GM12878 (cell line): ENCODE measurements around the gene TRMO. TPM values are rescaled to one million over a fixed set of nuclear protein-coding genes. Genes with fewer than 3 reads are reported as not detected.

ENCODE experiments used
- ATAC-seq: fragments of 200-7000 bp; cut with Tn5 transposase; 3 replicates; pipeline ENCODE4 v1.9.1; 2020; ENCODE audit warnings: mild to moderate bottlenecking, moderate library complexity
- BruUV-seq: library from RNA; stranded (reverse); fragments of 400-500 nt; replicated peaks from 2 replicates; lab custom pipeline; 2021; lab: Mats Ljungman, UMichigan
- CTCF ChIA-PET: fragments of 300-600 bp; sonication (Branson Sonifier 250); formaldehyde crosslinking; extraction: SDS; loops from one replicate; lab custom pipeline; 2021; ENCODE audit warnings: inconsistent platforms; lab: Yijun Ruan, JAX
- POLR2A ChIA-PET: fragments of 350-600 bp; formaldehyde crosslinking; extraction: SDS; loops from one replicate; lab custom pipeline; 2021; ENCODE audit warnings: inconsistent platforms; lab: Charles Lee
- RAD21 ChIA-PET: fragments of 300-600 bp; sonication (Branson Sonifier 250); formaldehyde crosslinking; loops from one replicate; lab custom pipeline; 2023; ENCODE audit warnings: antibody characterized with exemption; ENCODE audit not compliant: unreplicated experiment; lab: Charles Lee
- SMC1A ChIA-PET: fragments of 300-600 bp; sonication (Branson Sonifier 250); formaldehyde crosslinking; loops from one replicate; lab custom pipeline; 2023; ENCODE audit not compliant: unreplicated experiment, uncharacterized antibody; lab: Charles Lee
- DNase-seq: peaks from one replicate; pipeline ENCODE4 v3.0.0-alpha.2; 2011; ENCODE audit warnings: low read depth, low spot score
- FAIRE-seq: peaks from 3 replicates; lab custom pipeline; 2011; peaks lifted over from hg19 to GRCh38; lab: Jason Lieb, UNC
- H2AFZ ChIP-seq: 2 replicates; pipeline ENCODE4 v1.6.0; 2011; ENCODE audit warnings: low read depth, low read length, control low read depth; ENCODE audit not compliant: control insufficient read depth
- H3K27ac ChIP-seq: 2 replicates; pipeline ENCODE4 v1.5.1; 2011; ENCODE audit warnings: control low read depth; ENCODE audit not compliant: control insufficient read depth, insufficient read depth
- H3K27me3 ChIP-seq, 2 experiments: replicated peaks in 1 of 2; 2 replicates each; pipeline versions ENCODE4 v1.6.0 to v1.6.1; 2011; ENCODE audit warnings: low read length in 1 of 2; ENCODE audit not compliant: control insufficient read depth in 2 of 2, insufficient read depth in 2 of 2
- H3K36me3 ChIP-seq, 2 experiments: 2 replicates each; pipeline ENCODE4 v1.5.1; 2011; ENCODE audit warnings: low read length in 1 of 2; ENCODE audit not compliant: control insufficient read depth in 2 of 2, insufficient read depth in 2 of 2
- H3K4me1 ChIP-seq: 2 replicates; pipeline ENCODE4 v1.6.1; 2011; ENCODE audit warnings: mild to moderate bottlenecking, low read length, moderate library complexity, mixed read lengths; ENCODE audit not compliant: control insufficient read depth, insufficient read depth
- H3K4me2 ChIP-seq: 2 replicates; pipeline ENCODE4 v1.6.0; 2011; ENCODE audit warnings: control low read depth; ENCODE audit not compliant: control insufficient read depth, insufficient read depth
- H3K4me3 ChIP-seq: fragments of 200-600 bp; sonication (generic); 2 replicates; pipeline ENCODE4 v1.5.1; 2016
- H3K79me2 ChIP-seq: 2 replicates; pipeline ENCODE4 v1.6.0; 2011; ENCODE audit warnings: low read length; ENCODE audit not compliant: control insufficient read depth, insufficient read depth
- H3K9ac ChIP-seq: 2 replicates; pipeline ENCODE4 v1.8.0; 2011; ENCODE audit warnings: low read length, control low read depth, mixed read lengths; ENCODE audit not compliant: control insufficient read depth, insufficient read depth
- H3K9me3 ChIP-seq: replicated peaks from 3 replicates; pipeline ENCODE4 v1.5.1; 2011; ENCODE audit warnings: mild to moderate bottlenecking, low read length; ENCODE audit not compliant: control insufficient read depth, insufficient read depth
- H4K20me1 ChIP-seq: 2 replicates; pipeline ENCODE4 v1.6.0; 2011; ENCODE audit not compliant: control insufficient read depth, insufficient read depth
- ATF3 ChIP-seq: IDR thresholded peaks from 2 replicates; pipeline ENCODE4 v1.6.1; 2011; ENCODE audit warnings: low read depth, mild to moderate bottlenecking, low read length, moderate library complexity, borderline replicate concordance; ENCODE audit errors: extremely low read depth
- CBX5 ChIP-seq: sonication (generic); IDR thresholded peaks from 2 replicates; pipeline ENCODE4 v1.6.1; 2016; ENCODE audit warnings: low read depth, moderate library complexity, mild to moderate bottlenecking, inconsistent platforms
- CEBPZ ChIP-seq: fragments of 150-350 bp; IDR thresholded peaks from 2 replicates; pipeline ENCODE4 v1.6.1; 2016; ENCODE audit warnings: low read depth, low read length
- CHD2 ChIP-seq: IDR thresholded peaks from 2 replicates; pipeline ENCODE4 v1.6.1; 2011; ENCODE audit warnings: low read depth, low read length, improper control_type of control experiment, borderline replicate concordance
- FOXM1 ChIP-seq: IDR thresholded peaks from 2 replicates; pipeline ENCODE4 v1.6.1; 2012; ENCODE audit warnings: low read depth, mild to moderate bottlenecking, inconsistent platforms, low read length, moderate library complexity
- HDAC2 ChIP-seq: fragments of 200-600 bp; sonication (generic); IDR thresholded peaks from 2 replicates; pipeline ENCODE4 v1.6.1; 2017
- HDAC6 ChIP-seq: fragments of 200-600 bp; sonication (generic); IDR thresholded peaks from one replicate; pipeline ENCODE4 v1.8.0; 2017; ENCODE audit warnings: antibody characterized with exemption; ENCODE audit not compliant: unreplicated experiment
- IKZF1 ChIP-seq: fragments of 450-650 bp; conservative IDR thresholded peaks from 2 replicates; pipeline ENCODE4 v1.6.1; 2017; ENCODE audit warnings: antibody characterized with exemption, mild to moderate bottlenecking
- KDM1A ChIP-seq: fragments of 200-600 bp; sonication (generic); IDR thresholded peaks from 2 replicates; pipeline ENCODE4 v1.6.1; 2016; ENCODE audit warnings: borderline replicate concordance
- LARP7 ChIP-seq: fragments of 450-650 bp; IDR thresholded peaks from 2 replicates; pipeline ENCODE4 v1.6.1; 2017; ENCODE audit warnings: mild to moderate bottlenecking
- POLR2A ChIP-seq: IDR thresholded peaks from 2 replicates; pipeline ENCODE4 v1.6.1; 2011; ENCODE audit warnings: low read depth, mild to moderate bottlenecking, low read length
- RCOR1 ChIP-seq: conservative IDR thresholded peaks from 2 replicates; pipeline ENCODE4 v1.6.1; 2012; ENCODE audit warnings: low read depth, low read length, improper control_type of control experiment
- SMAD1 ChIP-seq: fragments of 450-650 bp; IDR thresholded peaks from 2 replicates; pipeline ENCODE4 v1.6.1; 2018; ENCODE audit warnings: mild to moderate bottlenecking, low read depth; ENCODE audit not compliant: partially characterized antibody
- SPI1 ChIP-seq: IDR thresholded peaks from 2 replicates; pipeline ENCODE4 v1.6.1; 2011; ENCODE audit warnings: low read depth, mild to moderate bottlenecking, low read length, moderate library complexity, borderline replicate concordance; ENCODE audit not compliant: insufficient read depth
- SRF ChIP-seq, 2 experiments: IDR thresholded peaks; 2 replicates each; pipeline ENCODE4 v1.6.1; 2011; ENCODE audit warnings: low read depth in 2 of 2, low read length in 2 of 2, mild to moderate bottlenecking in 1 of 2, moderate library complexity in 1 of 2
- TARDBP ChIP-seq: IDR thresholded peaks from 2 replicates; pipeline ENCODE4 v1.6.1; 2016; ENCODE audit warnings: borderline replicate concordance
- USF2 ChIP-seq: IDR thresholded peaks from 2 replicates; pipeline ENCODE4 v1.6.1; 2011; ENCODE audit warnings: low read depth, low read length, improper control_type of control experiment, borderline replicate concordance
- YBX1 ChIP-seq: fragments of 450-650 bp; IDR thresholded peaks from 2 replicates; pipeline ENCODE4 v1.6.1; 2016; ENCODE audit warnings: antibody characterized with exemption
- ZNF24 ChIP-seq: fragments of 450-650 bp; IDR thresholded peaks from 2 replicates; pipeline ENCODE4 v1.6.1; 2017; ENCODE audit warnings: antibody characterized with exemption, mild to moderate bottlenecking
- ZNF622 ChIP-seq: fragments of 450-650 bp; IDR thresholded peaks from 2 replicates; pipeline ENCODE4 v1.6.1; 2017; ENCODE audit warnings: mild to moderate bottlenecking, inconsistent platforms
- WGBS: methylation state at CpG from one replicate; pipeline ENCODE4 v1.1.6; 2016; ENCODE audit warnings: low lambda C conversion rate; ENCODE audit not compliant: insufficient replicate concordance, insufficient coverage; ENCODE audit errors: missing lambda C conversion rate; 5-methylcytosine and 5-hydroxymethylcytosine counted together
- in situ Hi-C: fragments of 300-500 bp; cut with MboI; formaldehyde crosslinking; loops from 9 replicates; pipeline ENCODE4 v1.14.3; 2018; ENCODE audit warnings: mixed read lengths
- intact Hi-C: fragments of 100-400 bp; cut with micrococcal nuclease; formaldehyde crosslinking; loops from one replicate; pipeline ENCODE4 v1.14.2; 2022; ENCODE audit not compliant: unreplicated experiment
- polyA plus RNA-seq, 11 experiments: library from polyadenylated mRNA; depleted of rRNA in 4 of 11; unstranded in 6 of 11; stranded (reverse) in 5 of 11; fragments of >200 nt; fragmentation: Nextera tagmentation in 4 of 11; fragmentation: Illumina TruSeq in 1 of 11; extraction: Ambion mirVana in 4 of 11; extraction: Trizol in 1 of 11; gene quantifications; 1 replicate in 1 of 11; 2 replicates in 10 of 11; pipeline versions ENCODE4 v1.2.1 to v1.2.3, GENCODE V29; 2011 to 2016; ENCODE audit warnings: inconsistent platforms in 2 of 11, missing spikeins in 2 of 11, low read depth in 1 of 11
- total RNA-seq, 4 experiments: library from RNA; depleted of rRNA in 3 of 4; stranded (reverse); fragments of >200 nt in 3 of 4; fragmentation: Illumina TruSeq in 1 of 4; extraction: Trizol in 1 of 4; gene quantifications; 2 replicates each; pipeline versions ENCODE4 v1.2.1 to v1.2.3, GENCODE V29; 2013 to 2021

The TRMO gene
- total and polyA plus RNA-seq, 10 of the 15 experiments (the other 5 are each of a cell fraction or from before 2014, with no cell fraction given): 5.8 to 23.6 (median 15.3) TPM

GRCh38 chr9:97925497-97926334 is 3.4 kb upstream of the TRMO start:
- WGBS: 9% methylated on average over 5 of the region's 5 CpGs
- Histone ChIP-seq H3K4me2 (no peak overlapping the region), H3K79me2 (peaks cover 5% of the 10 kb centered on the region), H3K27me3 (no peaks in the 10 kb centered on the region), H2AFZ (no peak overlapping the region), H3K9ac (no peak overlapping the region), H3K4me3 (no peak overlapping the region), H4K20me1 (no peaks in the 10 kb centered on the region), H3K9me3 (no peaks in the 10 kb centered on the region), H3K27ac (no peak overlapping the region), H3K36me3 (no peaks in the 10 kb centered on the region), H3K4me1 (peaks cover 8% of the 10 kb centered on the region)
- ChIA-PET SMC1A (interaction anchor here (1.1 to 1.9 kb wide), 3 partner anchors 11 to 36 kb away, joined by 3 to 6 read pairs (median 4); no protein-coding TSS in a partner anchor), POLR2A (interaction anchor here (0.6 to 0.8 kb wide), 2 partner anchors 22 to 306 kb away, joined by 4 read pairs; no protein-coding TSS in a partner anchor), CTCF (interaction anchor here (0.6 to 2.4 kb wide), 11 partner anchors 9 to 456 kb away, joined by 3 to 9 read pairs (median 3); no protein-coding TSS in a partner anchor), RAD21 (interaction anchor here (0.6 to 1.2 kb wide), 2 partner anchors 12 to 338 kb away, joined by 3 read pairs; no protein-coding TSS in a partner anchor)
- DNase-seq (no peak), ATAC-seq (no peak), FAIRE-seq (no peak)
- TF ChIP-seq ZNF24 (no peak), ATF3 (no peak), KDM1A (no peak), HDAC2 (no peak), SRF (IDR thresholded peaks at IDR 0.05; ENCODE audit: low read depth in 2 of 2, low read length in 2 of 2) (no peak), CEBPZ (no peak), CHD2 (no peak), FOXM1 (no peak), SPI1 (no peak), IKZF1 (no peak), HDAC6 (no peak), POLR2A (no peak), RCOR1 (no peak), USF2 (no peak), LARP7 (no peak), ZNF622 (no peak), YBX1 (no peak), SMAD1 (no peak), CBX5 (no peak), TARDBP (no peak)
- intact Hi-C loops (no loop called here), in situ Hi-C loops (no loop called here)
- no TSS peak for BruUV-seq
